Activated CD8-positive, alpha-beta memory T cell treated with anti-CD3 and anti-CD28 coated beads, Interleukin-2, amount 50 U/mL, for 48 hours (primary cell): ENCODE measurements around the gene SIGLEC8.
"Not testable (repeated sequence)": the region's sequence is repeated elsewhere in the genome, so short reads cannot be mapped to it uniquely, and the experiment has no call there.

Experiments
- DNase-seq: peaks from one replicate; pipeline ENCODE4 v3.0.0-alpha.2; 2020

Gene SIGLEC8

DNA sequence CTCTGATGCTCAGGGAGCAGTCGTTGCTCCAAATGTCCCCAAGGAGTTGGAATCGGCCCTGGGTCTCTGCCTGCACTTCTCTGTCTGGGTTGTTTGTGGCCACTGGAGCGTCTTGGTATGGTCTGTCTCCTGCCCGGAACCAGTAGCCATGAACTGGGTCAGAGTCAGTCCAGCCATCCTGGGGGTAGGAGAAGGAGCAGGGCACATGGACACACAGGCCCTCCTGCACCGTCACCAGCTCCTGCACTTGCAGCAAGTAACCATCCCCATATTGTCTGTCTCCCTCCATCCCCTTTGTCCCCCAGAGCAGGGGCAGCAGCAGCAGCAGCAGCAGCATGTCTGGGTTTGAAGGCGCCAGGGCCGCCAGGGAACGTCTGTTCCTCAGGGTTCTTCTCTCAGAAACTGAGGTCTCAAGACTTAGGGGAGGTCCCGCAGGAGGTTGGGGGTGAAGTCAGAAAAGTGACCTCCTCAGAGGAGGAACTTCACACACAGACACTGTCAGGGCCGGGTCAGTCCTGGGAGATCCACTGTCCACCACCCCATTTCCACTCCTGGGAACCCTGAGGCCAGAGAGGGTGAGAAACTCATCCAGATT lies at the start of gene SIGLEC8:
TSS of gene SIGLEC8 (minus strand) at position 404 of the 595 bp plus-strand sequence. CDS start at position 337, 67 bp downstream.
- no peak for DNase-seq

GRCh38 chr19:51507640-51508058 lies 49.4 kb upstream of the SIGLEC8 start:
- DNase-seq, result no peak

GRCh38 chr19:51507192-51507591 lies 48.9 kb upstream of the SIGLEC8 start:
- DNase-seq, result no peak

- no peak for DNase-seq
Measured at GRCh38 chr19:51505904-51506303, 47.6 kb upstream of the SIGLEC8 start.

GRCh38 chr19:51503896-51504295 lies 45.6 kb upstream of the SIGLEC8 start:
- DNase-seq, result no peak

GRCh38 chr19:51503286-51503817 lies 45.1 kb upstream of the SIGLEC8 start:
- DNase-seq, result no peak

DNA sequence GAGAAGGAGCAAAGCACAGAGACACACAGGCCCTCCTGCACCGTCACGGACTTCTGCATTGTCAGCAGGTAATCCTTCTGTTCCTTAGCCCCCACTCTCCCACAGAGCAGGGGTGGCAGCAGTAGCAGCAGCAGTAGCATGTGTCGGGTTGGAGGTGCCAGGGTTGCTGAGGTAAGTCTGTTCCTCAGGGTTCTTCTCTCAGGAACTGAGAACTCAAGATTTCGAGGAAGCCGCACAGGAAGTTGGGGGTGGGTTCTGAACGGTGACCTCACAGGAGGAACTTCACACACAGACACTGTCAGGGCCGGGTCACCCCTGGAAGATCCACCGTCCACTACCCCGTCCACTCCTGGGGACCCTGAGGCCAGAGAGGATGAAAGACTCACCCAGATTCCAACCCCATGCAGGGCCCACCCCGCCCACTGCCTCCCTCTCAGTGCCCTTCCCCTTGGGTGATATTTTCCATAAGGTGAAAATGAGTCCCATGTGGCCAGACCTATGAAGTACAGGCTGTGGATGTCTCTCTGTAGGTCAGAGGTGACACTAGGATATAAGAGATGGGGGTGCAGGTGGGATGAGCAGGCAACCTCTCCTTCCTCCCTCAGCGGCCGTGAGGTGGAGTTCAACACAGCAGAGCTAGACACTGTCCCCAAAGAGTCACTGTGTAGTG lies 43.5 kb upstream of the SIGLEC8 start, which contains the start of gene SIGLEC12:
TSS of gene SIGLEC12 (minus strand) at position 207 of the 670 bp plus-strand sequence. CDS start at position 140, 67 bp downstream.
- no peak for DNase-seq

- DNase-seq, result not testable (repeated sequence)
Measured at GRCh38 chr19:51500931-51501330, 42.7 kb upstream of the SIGLEC8 start.

DNA sequence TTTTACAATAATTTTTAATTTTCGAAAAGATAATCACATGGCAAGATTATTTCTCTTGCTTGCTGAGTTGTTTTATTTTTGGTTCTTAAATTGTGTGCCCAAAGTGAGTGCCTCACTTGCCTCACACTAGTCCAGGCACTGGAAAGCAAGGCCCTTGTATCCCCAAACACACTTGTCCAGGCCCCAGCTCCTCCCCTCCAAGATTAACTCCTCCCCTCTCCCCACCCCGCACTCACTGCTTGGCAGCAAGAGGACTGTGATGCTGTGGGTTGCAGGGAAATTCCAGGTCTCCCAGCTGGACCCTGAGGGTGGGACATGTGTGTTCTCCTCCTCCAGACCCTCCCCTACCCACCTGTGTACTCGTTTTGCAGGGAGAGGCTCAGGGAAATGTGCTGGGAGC lies 39.4 kb upstream of the SIGLEC8 start:
- no peak for DNase-seq

DNA sequence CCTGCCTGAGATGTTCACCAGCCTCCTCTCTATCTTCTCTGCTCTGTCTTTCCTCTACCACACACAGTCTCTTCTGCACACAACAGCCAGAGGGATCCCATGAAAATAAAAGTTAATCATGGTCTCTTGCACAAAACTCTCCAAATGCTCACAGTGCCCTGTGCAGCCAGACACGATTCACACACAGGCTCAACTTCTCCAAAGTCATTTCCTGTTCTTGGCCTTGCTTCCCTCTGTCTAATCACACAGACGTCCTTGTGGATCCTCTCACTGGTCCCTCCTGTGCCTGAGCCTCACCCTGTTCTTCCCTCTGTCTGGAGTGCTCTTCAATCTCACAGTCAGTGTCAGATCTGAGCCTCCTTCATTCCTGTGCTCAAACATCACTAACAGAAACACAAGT lies 35.5 kb upstream of the SIGLEC8 start:
- DNase-seq, result no peak

GRCh38 chr19:51491586-51491985 lies 33.3 kb upstream of the SIGLEC8 start:
- no peak for DNase-seq

- DNase-seq, result no peak
Measured at GRCh38 chr19:51490676-51491075, 32.4 kb upstream of the SIGLEC8 start.

DNA sequence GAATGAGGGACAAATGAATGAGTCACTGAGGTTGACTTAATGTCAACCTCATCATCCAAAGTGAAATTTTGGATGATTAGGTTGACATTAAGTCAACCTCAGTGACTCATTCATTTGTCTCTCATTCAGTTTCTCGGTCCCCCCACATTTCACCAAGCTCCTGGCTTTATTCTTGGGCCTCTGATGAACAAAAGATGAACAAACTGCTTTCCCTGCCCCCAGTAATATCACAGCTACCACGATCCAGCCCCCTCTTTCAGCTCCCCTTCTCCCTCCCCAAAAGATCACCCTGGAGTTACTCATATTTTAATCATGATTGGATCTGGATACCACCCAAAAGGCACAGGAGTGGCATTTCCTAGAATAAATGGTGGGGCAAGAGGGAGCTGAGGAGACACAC lies 30.9 kb upstream of the SIGLEC8 start:
- DNase-seq, result no peak

DNA sequence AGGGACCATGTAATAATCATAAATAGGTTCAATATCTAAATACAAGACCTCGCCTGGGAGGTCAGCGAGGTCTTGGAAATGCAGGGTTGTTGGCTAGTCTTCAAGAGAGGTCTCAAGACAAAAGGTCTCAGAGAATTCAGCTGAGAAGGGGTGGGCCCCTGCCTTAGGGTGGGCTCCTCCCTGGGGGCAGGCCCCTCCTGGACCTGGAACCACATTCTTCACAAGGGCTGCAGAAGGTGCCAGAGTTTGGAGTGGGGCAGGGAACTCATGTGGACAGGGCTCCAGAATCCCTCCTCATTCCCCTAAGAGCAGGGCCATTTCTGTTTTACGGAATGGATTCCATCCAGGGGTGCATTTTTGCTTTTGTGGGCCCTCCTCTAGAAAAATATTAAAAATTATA lies 30.2 kb upstream of the SIGLEC8 start:
- no peak for DNase-seq

DNA sequence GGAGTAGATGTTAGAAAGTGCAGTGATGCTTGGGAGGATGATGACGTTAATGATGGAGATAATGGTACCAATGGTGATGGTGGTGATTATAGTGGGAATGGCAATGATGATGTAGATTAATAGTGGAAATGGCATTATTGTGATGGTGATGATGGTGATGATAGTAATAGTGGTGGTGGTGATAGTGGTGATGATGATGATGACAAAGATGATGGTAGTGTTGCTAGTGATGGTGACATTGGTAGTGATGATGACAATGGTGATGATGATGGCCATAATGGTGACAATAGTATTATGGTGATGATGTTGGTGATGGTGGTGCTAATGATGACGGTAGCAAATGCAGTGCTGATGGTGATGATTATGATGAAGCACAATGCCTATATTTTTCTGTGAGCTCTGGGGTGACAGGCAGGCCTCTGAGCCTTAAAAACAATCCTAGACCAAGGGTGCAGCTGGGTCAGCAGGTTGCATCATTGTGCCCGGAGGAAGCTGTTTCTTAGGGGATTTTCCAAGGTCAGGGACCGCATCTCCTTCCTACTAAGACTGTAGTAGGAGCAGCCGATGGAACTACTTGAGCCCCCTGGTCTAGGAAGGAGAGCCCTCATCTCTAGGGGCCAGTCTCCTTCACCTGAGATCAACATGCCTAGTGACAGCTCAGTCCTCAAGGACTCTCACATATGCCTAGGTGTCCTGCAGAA lies 27.9 kb upstream of the SIGLEC8 start:
- no peak for DNase-seq

DNA sequence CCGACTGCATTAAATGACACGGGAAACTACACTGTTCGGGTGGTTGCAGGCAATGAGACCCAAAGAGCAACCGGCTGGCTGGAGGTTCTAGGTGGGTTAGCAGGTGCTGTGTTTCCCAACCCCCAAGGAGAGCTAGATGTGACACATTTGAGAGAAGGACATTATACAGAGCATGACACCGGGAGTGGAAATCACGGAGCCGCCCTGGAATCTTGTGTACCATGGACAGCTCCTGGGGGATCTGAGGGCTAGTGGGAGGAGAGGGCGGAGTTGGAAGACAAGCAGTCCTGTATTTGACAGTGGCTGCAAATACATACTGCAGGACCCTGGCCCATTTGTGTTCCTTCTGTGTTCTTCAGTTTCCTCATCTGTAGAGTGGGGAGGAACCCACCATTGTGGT lies 22.3 kb upstream of the SIGLEC8 start:
- DNase-seq, result no peak

GRCh38 chr19:51479531-51480331 lies 21.5 kb upstream of the SIGLEC8 start:
- no peak for DNase-seq

- DNase-seq, result no peak
Measured at GRCh38 chr19:51478381-51479234, 20.4 kb upstream of the SIGLEC8 start, which contains the start of gene CEACAM18. CEACAM18 (plus strand) TSS chr19:51478539.

GRCh38 chr19:51477344-51477743 lies 19.1 kb upstream of the SIGLEC8 start:
- DNase-seq, result no peak

- DNase-seq, result no peak
Measured at GRCh38 chr19:51476164-51476563, 17.9 kb upstream of the SIGLEC8 start.

DNA sequence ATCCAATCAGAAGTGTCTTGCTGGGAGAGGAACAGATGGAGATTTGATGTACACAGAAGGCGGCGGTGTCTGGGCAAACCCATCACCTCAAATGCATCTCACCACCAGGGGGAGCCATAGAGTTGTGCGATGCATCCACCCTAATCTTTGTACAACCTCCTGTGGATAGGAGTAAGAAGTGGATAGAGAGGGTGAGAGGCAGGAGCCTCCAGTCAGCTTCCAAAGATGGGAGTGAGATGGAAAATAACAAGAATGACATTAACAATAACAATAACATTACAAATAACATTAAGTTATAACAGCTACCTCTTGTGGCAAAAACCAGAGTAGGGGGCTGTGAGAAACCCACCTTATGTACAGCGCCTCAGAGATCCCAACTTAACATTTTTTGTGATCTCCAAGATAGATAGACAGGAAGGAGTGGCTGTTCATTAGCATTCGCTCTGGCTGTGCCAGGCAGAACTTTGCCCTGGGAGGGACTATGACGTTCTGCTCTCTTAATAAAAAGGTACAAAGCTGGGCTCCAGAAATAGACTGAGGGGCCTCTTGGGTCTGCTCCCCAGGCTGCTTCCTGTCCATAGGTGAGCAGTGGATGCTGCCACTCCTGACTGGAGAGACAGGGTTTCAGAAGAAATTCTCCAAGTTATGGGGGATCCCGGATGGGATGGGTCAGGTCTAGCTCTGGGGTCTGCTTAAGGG lies 14.9 kb upstream of the SIGLEC8 start:
- peak; percentile 99 for DNase-seq
